NCI-H128 (cell line): Measurements from ENCODE around the gene INSR.

Experiments used
- DNase-seq: peaks from one replicate; lab custom pipeline; 2025; ENCODE audit not compliant: unreplicated experiment; lab: John Stamatoyannopoulos, UW

Gene INSR

DNA sequence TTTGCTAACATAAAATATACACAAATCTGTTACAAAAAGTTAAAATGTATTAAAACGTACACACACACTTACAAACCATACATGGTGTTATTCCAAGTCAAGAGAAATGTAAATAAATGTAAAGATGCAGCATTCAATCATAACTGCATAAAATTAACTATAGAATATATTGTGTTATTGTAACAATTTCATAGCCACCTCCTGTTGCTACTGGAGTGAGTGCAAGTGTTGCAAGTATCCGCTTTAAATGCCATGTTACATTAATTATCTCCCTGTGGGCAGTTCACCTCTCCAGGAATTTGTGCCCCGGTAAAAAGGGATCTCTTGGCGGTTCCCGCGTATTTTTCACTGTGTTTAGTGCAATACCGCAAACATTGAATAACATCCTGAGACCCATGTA, 3.5 kb upstream of the INSR start:
- DNase-seq = no peak

- DNase-seq = no peak
These were observed 1.8 kb upstream of the INSR start for GRCh38 chr19:7295912-7296536.

GRCh38 chr19:7294558-7295212, 471 bp upstream of the INSR start:
- peak; percentile 26 for DNase-seq

DNA sequence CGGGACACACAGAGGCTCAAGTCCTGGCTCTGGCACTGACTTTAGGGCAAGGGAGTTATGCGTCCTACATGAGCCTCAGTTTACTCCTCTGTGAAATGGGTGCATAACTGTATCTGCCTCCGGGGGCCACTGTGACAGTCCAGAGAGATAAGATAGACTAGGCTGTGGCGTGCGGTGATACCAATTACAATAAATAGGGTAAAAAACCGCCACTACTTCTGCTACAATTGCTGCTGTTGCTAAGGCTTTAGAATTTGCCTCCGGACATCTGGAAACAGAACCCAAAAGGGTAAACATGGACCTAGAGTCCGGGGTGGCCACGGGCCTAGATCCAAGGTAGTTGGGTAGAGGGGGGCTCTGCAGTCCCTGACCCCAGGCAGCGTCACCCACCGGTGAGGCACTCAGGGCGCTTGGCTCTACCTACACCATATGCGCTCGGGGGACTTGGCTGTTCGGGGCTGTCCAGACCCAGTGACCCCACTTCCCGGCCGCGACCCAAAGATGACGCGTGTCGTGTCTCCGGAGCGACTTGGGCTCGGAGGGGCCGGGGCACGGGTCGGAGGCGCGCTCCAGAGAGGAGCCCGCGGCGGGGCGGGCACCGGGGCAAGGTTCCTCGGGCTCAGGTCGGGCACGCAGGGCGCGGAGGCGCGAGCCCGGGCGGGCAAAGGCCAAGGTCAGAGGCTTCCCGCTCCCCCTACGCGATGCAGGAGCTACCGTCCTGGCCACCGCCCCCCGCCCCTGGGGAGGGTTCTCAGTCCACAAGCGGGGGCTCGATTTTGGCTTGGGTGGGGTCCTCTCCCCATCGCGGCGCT, 1.1 kb downstream of the INSR start:
- no peak for DNase-seq

GRCh38 chr19:7292352-7292949, 1.8 kb downstream of the INSR start:
- DNase-seq = no peak

DNA sequence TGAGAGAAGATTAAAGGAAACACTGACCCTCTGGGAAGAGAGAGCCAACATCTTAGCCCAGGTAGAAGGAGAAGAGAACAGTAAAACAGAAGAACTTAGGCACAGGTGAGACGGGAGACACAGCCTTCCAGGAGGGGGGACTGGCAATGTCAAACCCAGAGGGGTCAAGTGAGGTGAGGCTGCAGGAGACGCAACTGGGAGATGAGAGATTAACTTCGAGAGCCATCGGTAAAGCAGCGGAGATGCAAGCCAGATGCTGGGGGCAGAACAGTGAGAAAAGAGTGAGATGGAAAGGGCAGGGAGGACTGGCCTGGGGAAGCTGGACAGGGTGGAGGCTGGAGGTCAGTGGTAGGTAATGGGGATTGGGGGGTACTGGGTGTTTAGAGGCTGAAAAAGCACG, 5.2 kb downstream of the INSR start:
- DNase-seq = no peak

GRCh38 chr19:7288131-7288530, 6.1 kb downstream of the INSR start:
- DNase-seq = no peak

DNA sequence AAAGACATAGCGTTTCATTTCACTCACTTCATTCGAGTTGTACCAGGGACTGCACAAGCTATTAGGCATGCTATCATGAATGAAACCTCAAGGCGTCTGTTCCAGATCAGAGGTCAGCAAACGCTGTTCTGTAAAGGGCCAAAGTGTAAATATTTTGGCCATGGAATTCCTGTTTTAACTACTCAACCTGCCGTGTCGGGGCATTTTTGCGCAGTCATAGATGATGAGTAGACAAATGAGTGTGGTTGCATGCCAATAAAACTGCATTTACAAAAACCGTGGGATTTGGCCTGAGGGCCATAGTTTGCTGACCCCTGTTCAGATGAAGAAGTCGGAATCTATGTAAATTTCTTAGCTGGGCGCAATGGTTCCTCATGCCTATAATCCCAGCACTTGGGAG, 6.5 kb downstream of the INSR start:
- no peak for DNase-seq

GRCh38 chr19:7280940-7281666, 13.1 kb downstream of the INSR start:
- DNase-seq = no peak

DNA sequence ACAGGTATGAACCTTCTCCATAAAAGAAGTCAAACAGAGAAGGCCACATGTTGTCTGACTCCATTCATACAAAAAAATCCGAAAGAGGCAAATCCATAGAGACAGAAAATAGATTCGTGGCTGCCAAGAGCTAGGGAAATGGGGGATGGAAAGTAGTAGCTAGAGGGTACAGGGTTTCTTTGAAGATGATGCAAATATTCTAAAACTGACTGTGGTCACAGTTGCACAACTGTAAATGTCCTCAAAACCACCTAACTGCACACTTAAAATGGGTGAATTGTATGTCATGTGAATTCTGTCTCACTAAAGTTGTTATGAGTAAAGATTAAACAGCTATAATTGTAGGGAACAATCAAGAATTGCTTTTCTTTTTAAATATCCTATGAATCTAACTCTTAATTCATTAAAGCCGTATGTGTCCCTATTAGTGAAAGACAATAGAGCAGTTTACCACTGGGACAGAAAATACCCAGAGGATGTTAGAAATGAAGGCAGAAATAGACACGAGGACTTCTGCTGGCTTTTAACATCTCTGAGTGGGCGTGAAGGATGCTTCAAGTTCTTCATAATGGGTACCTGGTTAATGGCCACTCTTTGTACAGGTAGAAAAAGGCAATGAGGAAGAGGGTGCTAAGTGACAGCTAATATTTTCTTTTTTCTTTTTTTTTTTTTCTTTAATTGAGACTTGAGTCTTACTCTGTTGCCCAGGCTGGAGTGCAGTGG, 21.2 kb downstream of the INSR start:
- DNase-seq = no peak

DNA sequence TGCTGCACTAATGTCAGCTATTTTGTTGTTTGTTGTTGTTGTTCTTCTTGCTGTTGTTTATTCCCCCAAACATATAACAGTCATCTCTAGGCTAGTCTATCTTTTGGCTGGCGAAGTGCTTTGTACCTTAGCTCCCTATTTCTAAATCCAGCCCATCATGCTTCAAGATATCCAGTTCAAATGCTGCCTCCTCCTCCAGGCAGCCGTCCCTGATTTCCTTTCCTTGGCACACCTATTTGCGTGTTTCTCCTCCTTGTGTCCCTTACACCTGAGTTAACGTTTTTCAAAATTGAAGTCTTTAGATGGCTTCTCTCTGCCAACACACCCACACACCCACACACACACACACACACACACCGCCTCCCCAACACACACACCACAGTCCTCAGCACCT, 25.5 kb downstream of the INSR start:
- no peak for DNase-seq

DNA sequence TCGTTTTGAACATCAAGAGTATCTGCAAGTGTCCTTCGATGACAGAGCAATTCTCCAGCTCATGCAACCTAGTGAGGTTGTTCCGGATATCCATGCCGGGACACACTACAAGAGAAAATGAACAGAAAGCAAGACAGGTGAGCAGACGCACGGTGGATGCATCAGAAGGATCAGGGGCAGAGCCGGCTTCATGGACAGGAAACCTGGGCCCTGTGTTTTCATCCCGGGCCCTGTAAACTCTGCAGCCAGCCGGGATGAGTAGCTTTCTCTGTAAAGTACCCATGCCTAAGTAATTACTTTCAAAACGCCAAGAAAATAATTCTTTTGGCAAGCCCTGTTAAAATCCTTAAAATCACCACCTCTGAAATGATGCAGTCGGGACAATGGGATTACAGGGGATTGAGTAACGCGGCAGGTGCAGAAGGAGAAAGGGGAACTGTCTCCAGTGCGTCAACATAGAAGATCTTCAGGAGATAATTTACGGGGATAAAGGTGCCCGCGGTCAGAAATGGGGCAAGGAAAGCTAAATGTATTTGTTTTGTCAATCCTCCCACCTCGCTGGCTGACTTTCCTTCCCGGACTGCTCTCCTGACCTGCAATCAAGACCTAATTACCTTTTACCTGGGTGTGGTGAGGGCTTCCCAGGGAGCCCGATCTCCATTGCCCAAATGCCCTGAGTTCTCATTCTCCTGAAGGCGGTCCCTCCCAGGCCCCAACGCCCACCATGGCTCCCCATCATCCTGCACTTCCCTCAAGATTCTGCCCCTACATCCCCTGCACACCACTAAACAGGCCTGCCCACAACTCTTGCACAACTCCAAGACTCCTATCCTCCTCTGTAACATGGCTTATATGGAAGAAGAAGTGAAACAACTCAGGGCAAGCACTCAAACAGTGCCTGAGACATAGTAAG, 26.2 kb downstream of the INSR start:
- DNase-seq = no peak

GRCh38 chr19:7266832-7267231, 27.4 kb downstream of the INSR start:
- no peak for DNase-seq

- DNase-seq = no peak
These were observed 28.3 kb downstream of the INSR start for GRCh38 chr19:7265963-7266362.

- DNase-seq = no peak
These were observed 29.4 kb downstream of the INSR start for GRCh38 chr19:7264858-7265257.

DNA sequence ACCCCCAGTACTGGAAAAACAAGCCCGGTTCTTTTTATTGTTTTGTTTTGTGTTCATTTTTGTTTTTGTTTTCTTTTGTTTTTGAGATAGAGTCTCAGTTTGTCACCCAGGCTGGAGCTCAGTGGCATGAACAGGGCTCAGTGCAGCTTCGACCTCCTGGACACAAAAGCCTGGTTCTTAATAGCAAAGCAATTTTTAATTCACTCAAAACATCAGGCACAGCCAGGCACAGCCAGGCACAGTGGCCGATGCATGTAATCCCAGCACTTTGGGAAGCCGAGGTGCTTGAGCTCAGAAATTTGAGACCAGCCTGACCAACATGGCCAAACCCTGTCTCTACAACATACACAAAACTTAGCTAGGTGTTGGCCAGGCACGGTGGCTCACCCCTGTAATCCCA, 30.7 kb downstream of the INSR start:
- DNase-seq = no peak

DNA sequence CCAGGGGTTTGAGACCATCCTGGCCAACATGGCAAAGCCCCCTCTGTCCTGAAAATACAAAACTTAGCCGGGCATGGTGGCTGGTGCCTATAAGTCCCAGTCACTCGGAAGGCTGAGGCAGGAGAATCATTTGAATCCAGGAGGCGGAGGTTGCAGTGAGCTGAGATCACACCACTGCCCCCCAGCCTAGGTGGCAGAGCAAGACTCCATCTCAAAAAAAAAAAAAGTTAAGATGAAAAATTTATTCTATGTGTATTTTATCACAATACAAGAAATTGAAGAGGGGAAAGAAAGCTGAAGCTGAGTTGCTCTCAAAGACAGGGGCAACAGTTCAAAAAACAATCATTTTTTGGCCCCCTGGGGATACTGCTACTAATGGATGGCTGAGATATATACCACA, 31.1 kb downstream of the INSR start:
- no peak for DNase-seq

DNA sequence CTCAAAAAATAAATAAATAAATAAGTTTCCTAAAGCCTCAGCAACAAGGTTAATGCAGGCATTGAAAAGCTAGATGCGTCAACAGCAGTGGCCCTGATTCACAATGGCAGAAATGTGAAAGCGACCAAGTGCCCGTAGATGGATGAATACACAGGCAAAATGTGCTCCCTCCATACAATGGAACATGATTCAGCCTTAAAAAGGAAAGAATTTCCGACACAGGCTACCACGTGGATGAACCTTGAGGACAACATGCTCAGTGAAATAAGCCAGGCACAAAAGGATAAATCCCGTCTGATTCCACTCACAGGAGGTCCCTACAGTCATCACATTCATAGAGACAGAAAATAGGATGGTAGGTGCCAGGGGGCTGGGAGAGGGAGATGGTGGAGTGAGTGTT, 31.7 kb downstream of the INSR start:
- DNase-seq = no peak

DNA sequence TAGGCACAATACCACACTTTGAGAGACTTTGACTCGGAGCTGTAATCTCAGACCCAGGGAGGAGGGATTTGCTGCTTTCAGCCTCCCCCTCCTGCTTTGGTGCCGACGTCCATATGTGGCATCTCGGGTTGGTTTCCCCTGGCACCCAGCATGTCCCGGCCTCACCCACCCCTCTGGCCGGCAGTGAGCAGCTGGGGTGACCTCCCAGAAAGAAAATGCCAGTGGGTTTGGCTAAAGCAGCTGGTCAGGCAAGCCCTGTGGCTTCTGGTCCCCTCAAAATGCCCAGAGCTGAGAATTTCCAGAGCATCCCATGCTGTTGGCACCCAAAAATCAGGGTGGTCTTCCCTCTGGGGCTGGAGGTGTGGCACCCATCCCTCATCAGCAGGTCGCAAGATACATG, 34.1 kb downstream of the INSR start:
- no peak for DNase-seq
